SK-N-SH treated with all-trans-retinoic acid at 6 μM for 48 hours (cell line): ENCODE results near the gene APOBEC3H.

Source experiments
- ATAC-seq: fragments of 200-7000 bp; cut with Tn5 transposase; 3 replicates; pipeline ENCODE4 v1.9.1; 2020; ENCODE audit warnings: mild to moderate bottlenecking, moderate library complexity
- ARNTL ChIP-seq: fragments of 450-650 bp; formaldehyde crosslinking; IDR thresholded peaks from 2 replicates; pipeline ENCODE4 v1.5.0; 2020; ENCODE audit warnings: low read depth, mild to moderate bottlenecking, moderate library complexity, borderline replicate concordance
- BACH2 ChIP-seq: fragments of 250-450 bp; sonication (Bioruptor Pico); IDR thresholded peaks from 2 replicates; pipeline ENCODE4 v1.9.0; 2021; ENCODE audit warnings: mild to moderate bottlenecking, borderline replicate concordance
- CREB5 ChIP-seq: fragments of 250-450 bp; sonication (Bioruptor Pico); IDR thresholded peaks from 2 replicates; pipeline ENCODE4 v1.5.1; 2020; ENCODE audit warnings: low read depth, mild to moderate bottlenecking, moderate library complexity
- CSDC2 ChIP-seq: fragments of 250-450 bp; sonication (Bioruptor Pico); IDR thresholded peaks from 2 replicates; pipeline ENCODE4 v1.5.0; 2020; ENCODE audit warnings: mild to moderate bottlenecking, moderate library complexity
- ESRRG ChIP-seq: fragments of 250-450 bp; sonication (Bioruptor Pico); IDR thresholded peaks from 2 replicates; pipeline ENCODE4 v1.6.1; 2021; ENCODE audit warnings: mild to moderate bottlenecking
- GLIS3 ChIP-seq: fragments of 250-450 bp; sonication (Bioruptor Pico); IDR thresholded peaks from 2 replicates; pipeline ENCODE4 v1.5.0; 2020; ENCODE audit warnings: mild to moderate bottlenecking, moderate library complexity
- ISL1 ChIP-seq: fragments of 250-450 bp; sonication (Bioruptor Pico); IDR thresholded peaks from 2 replicates; pipeline ENCODE4 v2.1.2; 2022; ENCODE audit warnings: mild to moderate bottlenecking, moderate library complexity
- OSR1 ChIP-seq: fragments of 250-450 bp; sonication (Bioruptor Pico); IDR thresholded peaks from 2 replicates; pipeline ENCODE4 v1.8.0; 2022; ENCODE audit warnings: moderate library complexity, mild to moderate bottlenecking, inconsistent platforms
- PATZ1 ChIP-seq: fragments of 250-450 bp; sonication (Bioruptor Pico); IDR thresholded peaks from 2 replicates; pipeline ENCODE4 v1.8.0; 2020; ENCODE audit warnings: mild to moderate bottlenecking, moderate library complexity, borderline replicate concordance
- POU6F1 ChIP-seq: fragments of 250-450 bp; sonication (Bioruptor Pico); IDR thresholded peaks from 2 replicates; pipeline ENCODE4 v1.8.0; 2021; ENCODE audit warnings: low read depth, mild to moderate bottlenecking, moderate library complexity, borderline replicate concordance
- PPARA ChIP-seq: fragments of 250-450 bp; sonication (Bioruptor Pico); IDR thresholded peaks from 2 replicates; pipeline ENCODE4 v1.5.0; 2020; ENCODE audit warnings: mild to moderate bottlenecking, borderline replicate concordance
- RARB ChIP-seq: fragments of 250-450 bp; sonication (Bioruptor Pico); IDR thresholded peaks from 2 replicates; pipeline ENCODE4 v1.8.0; 2021; ENCODE audit warnings: mild to moderate bottlenecking, moderate library complexity
- SNAI2 ChIP-seq: fragments of 250-450 bp; sonication (Bioruptor Pico); IDR thresholded peaks from 2 replicates; pipeline ENCODE4 v1.5.0; 2020; ENCODE audit warnings: mild to moderate bottlenecking, moderate library complexity
- TCF4 ChIP-seq: fragments of 250-450 bp; sonication (Bioruptor Pico); IDR thresholded peaks from 2 replicates; pipeline ENCODE4 v1.8.0; 2021; ENCODE audit warnings: mild to moderate bottlenecking, moderate library complexity, borderline replicate concordance
- TOX ChIP-seq: fragments of 250-450 bp; sonication (Bioruptor Pico); IDR thresholded peaks from 2 replicates; pipeline ENCODE4 v1.8.0; 2021; ENCODE audit warnings: mild to moderate bottlenecking, moderate library complexity, borderline replicate concordance
- TSHZ2 ChIP-seq: fragments of 250-450 bp; sonication (Bioruptor Pico); IDR thresholded peaks from 2 replicates; pipeline ENCODE4 v1.5.0; 2020; ENCODE audit warnings: mild to moderate bottlenecking, moderate library complexity
- ZC3H10 ChIP-seq: fragments of 250-450 bp; sonication (Bioruptor Pico); IDR thresholded peaks from 2 replicates; pipeline ENCODE4 v1.5.1; 2021; ENCODE audit warnings: mild to moderate bottlenecking, moderate library complexity
- ZFP30 ChIP-seq: fragments of 450-650 bp; formaldehyde crosslinking; IDR thresholded peaks from 2 replicates; pipeline ENCODE4 v1.5.0; 2022; ENCODE audit warnings: mild to moderate bottlenecking, moderate library complexity
- ZNF565 ChIP-seq: fragments of 450-650 bp; formaldehyde crosslinking; conservative IDR thresholded peaks from 2 replicates; pipeline ENCODE4 v1.5.0; 2020; ENCODE audit warnings: low read depth, mild to moderate bottlenecking, moderate library complexity
- ZNF70 ChIP-seq: fragments of 450-650 bp; formaldehyde crosslinking; IDR thresholded peaks from 2 replicates; pipeline ENCODE4 v1.5.0; 2020; ENCODE audit warnings: mild to moderate bottlenecking, moderate library complexity
- ZNF8 ChIP-seq: fragments of 450-650 bp; formaldehyde crosslinking; IDR thresholded peaks from 2 replicates; pipeline ENCODE4 v1.5.0; 2020; ENCODE audit warnings: mild to moderate bottlenecking, moderate library complexity

Gene APOBEC3H

GRCh38 chr22:39122772-39123470, 25.9 kb downstream of the APOBEC3H start:
- TF ChIP-seq ZC3H10 (CRISPR knock-in tag) (no peak), ZNF565 (CRISPR knock-in tag) (no peak), GLIS3 (no peak), ARNTL (no peak), BACH2 (CRISPR knock-in tag) (no peak), ESRRG (CRISPR knock-in tag) (no peak), ISL1 (CRISPR knock-in tag) (no peak), PPARA (CRISPR knock-in tag) (no peak), PATZ1 (CRISPR knock-in tag) (no peak), ZNF8 (no peak), ZFP30 (CRISPR knock-in tag) (no peak), SNAI2 (no peak), TSHZ2 (CRISPR knock-in tag) (no peak), RARB (CRISPR knock-in tag) (no peak), OSR1 (CRISPR knock-in tag) (no peak), ZNF70 (CRISPR knock-in tag) (no peak), TCF4 (CRISPR knock-in tag) (no peak)
- no peak for ATAC-seq

- ATAC-seq, result no peak
- no peak for TF ChIP-seq SNAI2
Measured at GRCh38 chr22:39123751-39124581, 26.9 kb downstream of the APOBEC3H start.

GRCh38 chr22:39125622-39126021, 28.6 kb downstream of the APOBEC3H start:
- no peak for TF ChIP-seq RARB (CRISPR knock-in tag)
- TF ChIP-seq ISL1 (CRISPR knock-in tag), result no peak
- no peak for TF ChIP-seq CREB5 (CRISPR knock-in tag)
- no peak for ATAC-seq

- ATAC-seq, result no peak
- no peak for TF ChIP-seq ZFP30 (CRISPR knock-in tag)
- TF ChIP-seq ISL1 (CRISPR knock-in tag), result no peak
- no peak for TF ChIP-seq RARB (CRISPR knock-in tag)
- TF ChIP-seq CSDC2 (CRISPR knock-in tag), result no peak
- TF ChIP-seq TSHZ2 (CRISPR knock-in tag), result no peak
- TF ChIP-seq TOX (CRISPR knock-in tag), result no peak
- no peak for TF ChIP-seq PATZ1 (CRISPR knock-in tag)
- no peak for TF ChIP-seq POU6F1 (CRISPR knock-in tag)
- TF ChIP-seq ZNF8, result no peak
- TF ChIP-seq SNAI2, result no peak
- no peak for TF ChIP-seq ARNTL
- TF ChIP-seq ZC3H10 (CRISPR knock-in tag), result no peak
Measured at GRCh38 chr22:39128508-39128907, 31.5 kb downstream of the APOBEC3H start.
